ENCODE measurements around the gene JPT1. TPM values are rescaled to one million over a fixed set of nuclear protein-coding genes. Genes with fewer than 3 reads are reported as not detected.

Gene JPT1
- total RNA-seq, 1 donor from 2014 or later = 48.1 TPM

GRCh38 chr17:75181608-75182318 lies 27.5 kb upstream of the JPT1 start:
- intact Hi-C loops (cut with DNase I) = no loop called here
- Histone ChIP-seq H3K4me3 (peak overlapping the region; percentile 86 to 94), H3K27ac (peak overlapping the region; percentile 99), H3K36me3 (peaks cover 0 to 9% of the 10 kb centered on the region in 2 donors), H3K4me1 (peaks cover 27% of the 10 kb centered on the region), H3K27me3 (no peaks in the 10 kb centered on the region), H3K9me3 (no peaks in the 10 kb centered on the region)
- TF ChIP-seq POLR2AphosphoS5 (IDR thresholded peaks at IDR 0.05; ENCODE audit: insufficient read depth in 1 of 2, low read depth in 1 of 2) (peak in 1 of 2 donors; percentile 4), POLR2A (IDR thresholded peaks at IDR 0.05) (no peak), CTCF (IDR thresholded peaks at IDR 0.05) (no peak)
- DNase-seq (ENCODE audit: extremely low spot score in 2 of 2) = peak in 1 of 2 donors; percentile 87

- Histone ChIP-seq H3K4me1 (peaks cover 27% of the 10 kb centered on the region), H3K27ac (peak overlapping the region; percentile 99), H3K9me3 (no peaks in the 10 kb centered on the region), H3K36me3 (peaks cover 0 to 15% of the 10 kb centered on the region in 2 donors), H3K27me3 (no peaks in the 10 kb centered on the region), H3K4me3 (peak overlapping the region; percentile 86 to 94)
- intact Hi-C loops (cut with DNase I) = no loop called here
- DNase-seq (ENCODE audit: extremely low spot score in 2 of 2) = no peak
- TF ChIP-seq POLR2A (IDR thresholded peaks at IDR 0.05) (no peak), POLR2AphosphoS5 (IDR thresholded peaks at IDR 0.05; ENCODE audit: insufficient read depth in 1 of 2, low read depth in 1 of 2) (no peak), CTCF (IDR thresholded peaks at IDR 0.05) (no peak)
Measured at GRCh38 chr17:75181110-75181509, 26.8 kb upstream of the JPT1 start.

- H3K36me3 ChIP-seq = peaks cover 0 to 42% of the 10 kb centered on the region in 2 donors
Measured at GRCh38 chr17:75178453-75178852, 24.1 kb upstream of the JPT1 start.

GRCh38 chr17:75176625-75177024 lies 22.3 kb upstream of the JPT1 start:
- intact Hi-C loops (cut with DNase I) = no loop called here
- Histone ChIP-seq H3K4me1 (peaks cover 45% of the 10 kb centered on the region), H3K27me3 (no peaks in the 10 kb centered on the region), H3K9me3 (no peaks in the 10 kb centered on the region), H3K4me3 (no peak overlapping the region), H3K27ac (no peak overlapping the region), H3K36me3 (peaks cover 0 to 58% of the 10 kb centered on the region in 2 donors)
- DNase-seq (ENCODE audit: extremely low spot score in 2 of 2) = no peak
- TF ChIP-seq POLR2AphosphoS5 (IDR thresholded peaks at IDR 0.05; ENCODE audit: insufficient read depth in 1 of 2, low read depth in 1 of 2) = no peak
- no peak for TF ChIP-seq CTCF (IDR thresholded peaks at IDR 0.05)
- no peak for TF ChIP-seq POLR2A (IDR thresholded peaks at IDR 0.05)

More at GRCh38 chr17:75178453-75178852, 24.1 kb upstream of the JPT1 start:
- Histone ChIP-seq H3K4me1 (peaks cover 44% of the 10 kb centered on the region), H3K27ac (no peak overlapping the region), H3K9me3 (no peaks in the 10 kb centered on the region), H3K4me3 (no peak overlapping the region), H3K27me3 (no peaks in the 10 kb centered on the region)
- no peak for DNase-seq (ENCODE audit: extremely low spot score in 2 of 2)
- TF ChIP-seq CTCF (IDR thresholded peaks at IDR 0.05) (no peak), POLR2AphosphoS5 (IDR thresholded peaks at IDR 0.05; ENCODE audit: insufficient read depth in 1 of 2, low read depth in 1 of 2) (no peak), POLR2A (IDR thresholded peaks at IDR 0.05) (no peak)
- intact Hi-C loops (cut with DNase I) = no loop called here

GRCh38 chr17:75174996-75175395 lies 20.7 kb upstream of the JPT1 start:
- Histone ChIP-seq H3K4me1 (peaks cover 35% of the 10 kb centered on the region), H3K27ac (no peak overlapping the region), H3K27me3 (no peaks in the 10 kb centered on the region), H3K4me3 (no peak overlapping the region), H3K36me3 (peaks cover 0 to 63% of the 10 kb centered on the region in 2 donors), H3K9me3 (no peaks in the 10 kb centered on the region)
- TF ChIP-seq CTCF (IDR thresholded peaks at IDR 0.05) (no peak), POLR2AphosphoS5 (IDR thresholded peaks at IDR 0.05; ENCODE audit: insufficient read depth in 1 of 2, low read depth in 1 of 2) (no peak), POLR2A (IDR thresholded peaks at IDR 0.05) (no peak)
- intact Hi-C loops (cut with DNase I) = no loop called here
- no peak for DNase-seq (ENCODE audit: extremely low spot score in 2 of 2)

Data from vagina (tissue), 2 donors.